Esophagus muscularis mucosa (tissue), 4 donors: ENCODE results near the gene RAB3B.

Experiments used
- EP300 ChIP-seq: sonication (generic); formaldehyde crosslinking; IDR thresholded peaks from one replicate; pipeline ENCODE4 v1.6.1; 2017; ENCODE audit warnings: antibody characterized with exemption
- POLR2A ChIP-seq: fragments of 450-650 bp; IDR thresholded peaks from one replicate; pipeline ENCODE4 v1.6.1; 2017; ENCODE audit warnings: antibody characterized with exemption, moderate library complexity, mild to moderate bottlenecking, low read depth
- POLR2AphosphoS5 ChIP-seq, 2 donors: sonication (generic); formaldehyde crosslinking; IDR thresholded peaks; one replicate each; pipeline ENCODE4 v1.6.1; 2017; ENCODE audit warnings: antibody characterized with exemption in 2 of 2
- TF ChIP-seq, protein P1 (sequence below), 3 experiments: fragments of 200-600 bp in 2 of 3; fragments of 450-650 bp in 1 of 3; sonication (generic) in 2 of 3; IDR thresholded peaks; one replicate each; pipeline ENCODE4 v1.5.1; 2017 to 2019; ENCODE audit warnings: antibody characterized with exemption in 3 of 3, mild to moderate bottlenecking in 2 of 3, moderate library complexity in 1 of 3

DNA sequence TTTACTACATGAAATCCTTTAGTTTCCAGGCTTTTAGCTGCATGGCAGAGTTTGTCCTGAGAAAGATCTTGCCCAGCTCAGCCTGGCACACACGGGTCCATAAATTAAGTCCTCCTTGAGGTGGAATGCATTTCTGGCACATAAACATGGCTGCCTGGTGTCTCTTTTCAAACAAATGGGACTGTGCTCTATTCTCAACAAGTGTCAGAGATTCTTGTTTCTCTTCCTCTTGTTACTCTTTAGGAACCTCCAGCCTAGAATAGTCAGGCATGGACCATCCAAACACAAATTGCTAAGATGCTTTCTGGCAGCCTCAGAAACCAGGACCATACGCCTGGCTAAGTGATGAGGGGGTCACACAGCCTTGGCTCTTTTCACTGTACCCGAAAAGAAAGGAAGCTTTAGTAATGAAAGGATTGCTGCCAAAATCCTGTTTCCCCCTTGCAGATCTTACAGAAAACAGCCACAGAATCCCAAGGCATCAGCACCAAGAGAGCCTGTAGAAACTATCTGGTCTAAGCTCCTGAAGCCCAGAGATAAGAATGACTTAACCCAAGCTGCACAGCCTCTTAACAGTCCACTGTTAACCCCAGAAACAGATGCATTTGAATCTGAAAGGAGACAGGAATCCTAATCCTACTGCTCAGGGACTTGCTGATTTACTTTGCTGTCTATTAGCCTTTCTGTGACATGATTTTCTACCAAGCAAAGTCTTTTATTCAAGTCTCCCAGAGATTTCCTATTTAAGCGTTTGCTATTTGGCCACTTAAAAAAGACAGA is 80.1 kb downstream of the RAB3B start:
- TF ChIP-seq, protein P1, sequence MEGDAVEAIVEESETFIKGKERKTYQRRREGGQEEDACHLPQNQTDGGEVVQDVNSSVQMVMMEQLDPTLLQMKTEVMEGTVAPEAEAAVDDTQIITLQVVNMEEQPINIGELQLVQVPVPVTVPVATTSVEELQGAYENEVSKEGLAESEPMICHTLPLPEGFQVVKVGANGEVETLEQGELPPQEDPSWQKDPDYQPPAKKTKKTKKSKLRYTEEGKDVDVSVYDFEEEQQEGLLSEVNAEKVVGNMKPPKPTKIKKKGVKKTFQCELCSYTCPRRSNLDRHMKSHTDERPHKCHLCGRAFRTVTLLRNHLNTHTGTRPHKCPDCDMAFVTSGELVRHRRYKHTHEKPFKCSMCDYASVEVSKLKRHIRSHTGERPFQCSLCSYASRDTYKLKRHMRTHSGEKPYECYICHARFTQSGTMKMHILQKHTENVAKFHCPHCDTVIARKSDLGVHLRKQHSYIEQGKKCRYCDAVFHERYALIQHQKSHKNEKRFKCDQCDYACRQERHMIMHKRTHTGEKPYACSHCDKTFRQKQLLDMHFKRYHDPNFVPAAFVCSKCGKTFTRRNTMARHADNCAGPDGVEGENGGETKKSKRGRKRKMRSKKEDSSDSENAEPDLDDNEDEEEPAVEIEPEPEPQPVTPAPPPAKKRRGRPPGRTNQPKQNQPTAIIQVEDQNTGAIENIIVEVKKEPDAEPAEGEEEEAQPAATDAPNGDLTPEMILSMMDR (IDR thresholded peaks at IDR 0.05), result no peak
- TF ChIP-seq POLR2AphosphoS5 (IDR thresholded peaks at IDR 0.05), result no peak
- no peak for TF ChIP-seq EP300
- TF ChIP-seq POLR2A, result no peak
